HL-60 (cell line): Measurements from ENCODE around the gene ZDHHC24.
A peak's percentile ranks its signal among the peaks of the same experiment; 100 is the strongest.

ENCODE experiments used
- DNase-seq, 2 experiments: peaks; one replicate each; pipeline ENCODE4 v3.0.0-alpha.2; 2010 to 2020; ENCODE audit warnings: low read depth in 1 of 2, low spot score in 1 of 2
- H3K27ac ChIP-seq: fragments of 250-450 bp; sonication (Bioruptor Pico); replicated peaks from 2 replicates; pipeline ENCODE4 v1.5.1; 2020; ENCODE audit warnings: mild to moderate bottlenecking, moderate library complexity
- H3K27me3 ChIP-seq: fragments of 250-450 bp; sonication (Bioruptor Pico); 2 replicates; pipeline ENCODE4 v1.5.1; 2021; ENCODE audit warnings: mild to moderate bottlenecking, moderate library complexity; ENCODE audit not compliant: insufficient read depth, poor library complexity, severe bottlenecking
- H3K4me3 ChIP-seq: replicated peaks from 2 replicates; pipeline ENCODE4 v1.5.1; 2011; ENCODE audit warnings: mild to moderate bottlenecking, control low read depth, low read length; ENCODE audit not compliant: insufficient read depth
- GABPA ChIP-seq: IDR thresholded peaks from 2 replicates; pipeline ENCODE4 v1.6.1; 2012; ENCODE audit warnings: low read depth
- POLR2AphosphoS5 ChIP-seq: IDR thresholded peaks from 2 replicates; pipeline ENCODE4 v1.6.1; 2012; ENCODE audit warnings: low read depth
- REST ChIP-seq: IDR thresholded peaks from 2 replicates; pipeline ENCODE4 v1.6.1; 2012; ENCODE audit warnings: low read depth; ENCODE audit not compliant: insufficient replicate concordance
- SPI1 ChIP-seq: IDR thresholded peaks from 2 replicates; pipeline ENCODE4 v1.6.1; 2012; ENCODE audit warnings: low read depth, mild to moderate bottlenecking, borderline replicate concordance
- TF ChIP-seq, protein P1 (sequence below): IDR thresholded peaks from one replicate; pipeline ENCODE4 v1.5.1; 2011; ENCODE audit warnings: low read length, control low read depth, inconsistent platforms; ENCODE audit not compliant: insufficient read depth

The ZDHHC24 gene

GRCh38 chr11:66478729-66479393 lies 67.0 kb downstream of the ZDHHC24 start:
- no peaks in the 10 kb centered on the region for H3K27me3 ChIP-seq
- H3K27ac ChIP-seq, result peak overlapping the region; percentile 87; the same call in 1 of the 2 replicates
- H3K4me3 ChIP-seq, result peak overlapping the region; percentile 78
- TF ChIP-seq POLR2AphosphoS5, result no peak
- TF ChIP-seq REST, result peak; percentile 48
- no peak for TF ChIP-seq GABPA
- TF ChIP-seq, protein P1, sequence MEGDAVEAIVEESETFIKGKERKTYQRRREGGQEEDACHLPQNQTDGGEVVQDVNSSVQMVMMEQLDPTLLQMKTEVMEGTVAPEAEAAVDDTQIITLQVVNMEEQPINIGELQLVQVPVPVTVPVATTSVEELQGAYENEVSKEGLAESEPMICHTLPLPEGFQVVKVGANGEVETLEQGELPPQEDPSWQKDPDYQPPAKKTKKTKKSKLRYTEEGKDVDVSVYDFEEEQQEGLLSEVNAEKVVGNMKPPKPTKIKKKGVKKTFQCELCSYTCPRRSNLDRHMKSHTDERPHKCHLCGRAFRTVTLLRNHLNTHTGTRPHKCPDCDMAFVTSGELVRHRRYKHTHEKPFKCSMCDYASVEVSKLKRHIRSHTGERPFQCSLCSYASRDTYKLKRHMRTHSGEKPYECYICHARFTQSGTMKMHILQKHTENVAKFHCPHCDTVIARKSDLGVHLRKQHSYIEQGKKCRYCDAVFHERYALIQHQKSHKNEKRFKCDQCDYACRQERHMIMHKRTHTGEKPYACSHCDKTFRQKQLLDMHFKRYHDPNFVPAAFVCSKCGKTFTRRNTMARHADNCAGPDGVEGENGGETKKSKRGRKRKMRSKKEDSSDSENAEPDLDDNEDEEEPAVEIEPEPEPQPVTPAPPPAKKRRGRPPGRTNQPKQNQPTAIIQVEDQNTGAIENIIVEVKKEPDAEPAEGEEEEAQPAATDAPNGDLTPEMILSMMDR, result peak; percentile 76
- DNase-seq, result no peak

GRCh38 chr11:66477263-66478201 lies 68.3 kb downstream of the ZDHHC24 start:
- Histone ChIP-seq H3K27ac (no peak overlapping the region), H3K27me3 (no peaks in the 10 kb centered on the region), H3K4me3 (no peak overlapping the region)
- DNase-seq, result no peak
- TF ChIP-seq, protein P1, result no peak
- no peak for TF ChIP-seq SPI1
- no peak for TF ChIP-seq REST
- TF ChIP-seq POLR2AphosphoS5, result no peak
- TF ChIP-seq GABPA, result no peak

DNA sequence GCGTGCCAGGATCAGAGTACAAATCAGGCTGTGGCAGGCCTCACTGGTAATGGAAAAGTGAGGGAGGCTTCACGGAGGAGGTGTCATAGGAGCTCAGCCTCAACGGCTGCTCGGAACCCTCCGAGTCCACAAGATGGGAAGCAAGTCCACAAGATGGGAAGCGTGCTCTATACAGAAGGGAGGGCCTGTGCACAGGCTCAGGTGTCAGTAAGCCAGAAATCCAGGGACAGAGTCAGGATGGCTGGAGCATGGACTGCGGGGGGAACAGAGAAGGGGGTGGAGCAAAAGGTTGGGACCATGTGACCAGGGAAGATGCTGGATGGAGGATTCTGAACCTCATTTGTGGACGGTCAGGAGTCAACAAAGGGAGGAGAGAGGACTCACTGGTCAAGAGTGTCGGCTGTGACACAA lies 69.0 kb downstream of the ZDHHC24 start:
- DNase-seq, result no peak
- no peak overlapping the region for H3K27ac ChIP-seq
- TF ChIP-seq POLR2AphosphoS5 (no peak), GABPA (no peak), SPI1 (no peak), REST (no peak)
- TF ChIP-seq, protein P1, result no peak
- H3K4me3 ChIP-seq, result no peak overlapping the region
- no peaks in the 10 kb centered on the region for H3K27me3 ChIP-seq
